Right lung (tissue), 5 donors: Measurements from ENCODE around the gene SLC5A6. TPM values are rescaled to one million over a fixed set of nuclear protein-coding genes. Genes with fewer than 3 reads are reported as not detected.
A peak's percentile ranks its signal among the peaks of the same experiment; 100 is the strongest.
"Not testable (repeated sequence)": the region's sequence is repeated elsewhere in the genome, so short reads cannot be mapped to it uniquely, and the experiment has no call there.

Experiments used
- DNase-seq, 2 donors: peaks; one replicate each; pipeline ENCODE4 v3.0.0-alpha.2; 2013
- polyA plus RNA-seq, 5 donors: library from polyadenylated mRNA; unstranded; fragments of 120-200 nt; gene quantifications; one replicate each; pipeline versions ENCODE4 v1.2.1 to v1.2.3, GENCODE V29; 2013; ENCODE audit warnings: inconsistent platforms in 1 of 5, low replicate concordance in 1 of 5; ENCODE audit not compliant: insufficient read length in 5 of 5, insufficient read depth in 1 of 5

Gene SLC5A6
- polyA plus RNA-seq, 5 donors: 24.7 to 38.8 (median 28.7) TPM

DNA sequence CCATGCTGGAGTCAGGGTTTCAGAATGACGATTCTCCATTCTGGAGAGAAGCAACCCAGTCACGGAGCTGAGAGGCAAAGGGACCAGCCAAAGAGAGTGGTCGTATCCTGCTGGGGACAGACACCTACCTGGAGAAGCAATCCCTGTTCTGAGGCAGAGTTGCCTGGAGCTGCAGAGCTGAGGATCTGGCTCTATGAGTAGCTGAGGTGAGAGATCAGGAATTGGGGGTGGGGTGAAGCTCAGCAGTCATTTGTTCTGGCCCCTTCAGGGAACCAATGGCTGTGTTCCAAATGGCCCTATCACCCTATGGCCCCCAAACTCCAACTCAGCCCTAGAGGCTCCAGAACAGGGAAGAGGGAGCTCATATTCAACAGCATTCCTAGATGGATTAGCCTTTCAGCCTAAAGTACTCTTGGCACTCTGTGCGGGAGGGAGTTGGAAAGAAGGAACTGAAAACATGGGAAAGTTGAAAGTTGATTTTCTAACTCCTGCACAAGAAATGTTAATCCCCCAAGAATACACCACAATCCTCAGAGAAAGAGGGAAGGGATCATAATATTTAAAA is 3.5 kb downstream of the SLC5A6 start:
- no peak for DNase-seq

GRCh38 chr2:27206346-27206745 is 5.7 kb downstream of the SLC5A6 start:
- DNase-seq: no peak

DNA sequence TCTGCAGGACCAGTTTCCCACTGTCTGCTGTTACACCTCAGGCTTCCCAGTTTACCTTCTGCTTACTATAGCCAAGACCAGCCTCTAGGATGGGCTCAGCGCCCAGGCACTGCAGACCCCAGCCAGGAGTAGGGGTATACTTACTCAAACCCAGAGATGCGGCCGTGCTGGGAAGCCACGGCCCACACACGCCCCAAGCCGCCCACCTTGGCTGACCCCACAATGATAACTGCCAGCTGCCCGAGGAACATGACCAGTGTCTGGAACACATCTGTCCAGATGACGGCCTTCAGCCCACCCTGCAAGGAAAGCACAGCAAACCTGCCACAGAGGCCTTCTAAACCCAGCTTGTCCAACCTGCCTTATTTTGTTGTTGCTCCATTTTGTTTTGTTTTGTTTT is 6.9 kb downstream of the SLC5A6 start:
- no peak for DNase-seq

DNA sequence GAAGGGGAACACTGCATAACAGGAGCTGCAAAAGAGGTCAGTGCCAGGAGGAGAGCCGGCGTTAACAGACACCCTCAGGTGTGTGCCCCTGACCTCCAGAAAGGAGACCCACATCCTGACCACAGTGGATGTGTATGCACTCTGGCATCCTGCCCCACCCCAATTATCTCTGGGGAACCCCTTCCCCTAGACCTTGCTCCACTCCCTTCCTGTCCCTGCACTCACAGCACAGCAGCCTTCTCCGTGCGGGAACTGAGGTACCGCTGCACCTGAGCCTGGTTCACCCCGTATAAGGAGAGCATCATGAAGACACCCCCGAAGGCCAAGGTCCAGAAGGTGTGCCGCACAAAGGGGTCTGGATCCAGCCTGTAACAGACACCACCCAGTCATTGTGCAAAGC is 7.5 kb downstream of the SLC5A6 start:
- no peak for DNase-seq

- DNase-seq: no peak
Measured at GRCh38 chr2:27203741-27204140, 8.3 kb downstream of the SLC5A6 start.

- no peak for DNase-seq
Measured at GRCh38 chr2:27202854-27203253, 9.2 kb downstream of the SLC5A6 start.

DNA sequence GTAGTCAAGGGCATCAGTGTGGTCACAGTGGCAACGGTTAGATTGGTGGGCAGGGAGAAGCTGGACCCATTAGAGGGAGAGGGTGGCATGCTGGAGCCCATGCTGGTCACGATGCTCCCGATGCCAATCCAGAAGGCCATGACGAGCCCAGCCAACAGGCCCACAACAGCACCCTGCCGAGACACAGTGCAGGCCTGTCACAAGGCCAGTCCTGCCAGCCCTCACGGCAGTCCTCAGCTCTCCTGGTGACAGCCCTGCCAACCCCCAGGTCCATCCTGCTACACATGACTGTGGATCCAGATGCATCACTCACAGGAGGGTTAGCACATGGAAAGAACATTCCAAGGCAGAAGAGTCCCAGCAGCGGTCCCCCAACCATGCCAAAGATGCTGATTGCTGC is 10.4 kb downstream of the SLC5A6 start:
- no peak for DNase-seq

DNA sequence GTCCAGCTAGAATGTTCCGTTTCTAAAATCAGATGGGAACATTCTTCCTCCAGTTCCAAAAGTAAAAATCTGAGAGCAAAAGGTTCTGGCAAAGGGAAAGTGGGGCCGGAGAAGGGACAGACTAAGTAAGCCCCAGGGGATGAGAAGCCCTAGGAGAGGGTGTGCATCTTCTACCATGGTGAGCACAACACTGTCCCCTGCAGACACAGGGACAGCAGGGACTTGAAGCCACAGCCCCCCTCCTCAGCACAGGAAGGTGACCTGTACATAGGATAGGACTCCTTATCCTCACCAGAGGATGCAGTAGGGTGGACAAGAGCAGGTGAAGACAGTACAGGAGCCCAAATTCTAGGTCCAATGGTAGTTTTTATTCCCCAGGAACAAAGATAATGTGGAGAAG is 12.8 kb downstream of the SLC5A6 start:
- DNase-seq: no peak

GRCh38 chr2:27198627-27199026 is 13.4 kb downstream of the SLC5A6 start:
- no peak for DNase-seq

DNA sequence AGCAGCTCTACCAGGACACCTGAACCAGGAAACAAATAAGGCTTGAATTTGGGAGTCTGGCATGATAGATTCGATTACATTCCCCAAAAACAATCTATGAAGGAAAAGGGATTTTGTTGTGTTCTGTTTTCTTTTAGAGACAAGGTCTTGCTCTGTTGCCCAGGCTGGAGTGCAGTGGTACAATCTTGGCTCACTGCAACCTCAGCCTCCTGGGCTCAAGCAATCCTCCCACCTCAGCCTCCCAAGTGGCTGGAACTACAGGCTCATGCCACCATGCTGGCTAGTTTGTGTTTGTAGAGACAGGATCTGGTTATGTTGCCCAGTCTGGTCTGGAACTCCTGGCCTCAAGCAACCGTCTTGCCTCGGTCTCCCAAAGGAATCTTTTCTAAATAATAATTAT is 14.0 kb downstream of the SLC5A6 start:
- DNase-seq: not testable (repeated sequence)

DNA sequence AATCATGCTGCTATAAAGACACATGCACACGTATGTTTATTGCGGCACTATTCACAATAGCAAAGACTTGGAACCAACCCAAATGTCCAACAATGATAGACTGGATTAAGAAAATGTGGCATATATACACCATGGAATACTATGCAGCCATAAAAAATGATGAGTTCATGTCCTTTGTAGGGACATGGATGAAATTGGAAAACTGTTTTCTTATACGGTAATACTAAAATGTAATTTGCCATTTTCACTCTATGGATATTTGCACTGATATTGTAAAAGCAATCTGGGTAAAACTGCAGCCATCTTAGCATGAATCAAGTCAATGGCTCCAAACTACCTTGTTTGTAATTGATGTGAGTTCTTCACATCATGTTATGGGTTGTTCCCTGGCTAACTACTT is 16.3 kb downstream of the SLC5A6 start:
- not testable (repeated sequence) for DNase-seq

GRCh38 chr2:27194538-27195354 is 17.3 kb downstream of the SLC5A6 start:
- no peak for DNase-seq

GRCh38 chr2:27191070-27191829 is 20.8 kb downstream of the SLC5A6 start:
- DNase-seq: peak; percentile 40 to 56

GRCh38 chr2:27189989-27190388 is 22.1 kb downstream of the SLC5A6 start:
- DNase-seq: no peak

DNA sequence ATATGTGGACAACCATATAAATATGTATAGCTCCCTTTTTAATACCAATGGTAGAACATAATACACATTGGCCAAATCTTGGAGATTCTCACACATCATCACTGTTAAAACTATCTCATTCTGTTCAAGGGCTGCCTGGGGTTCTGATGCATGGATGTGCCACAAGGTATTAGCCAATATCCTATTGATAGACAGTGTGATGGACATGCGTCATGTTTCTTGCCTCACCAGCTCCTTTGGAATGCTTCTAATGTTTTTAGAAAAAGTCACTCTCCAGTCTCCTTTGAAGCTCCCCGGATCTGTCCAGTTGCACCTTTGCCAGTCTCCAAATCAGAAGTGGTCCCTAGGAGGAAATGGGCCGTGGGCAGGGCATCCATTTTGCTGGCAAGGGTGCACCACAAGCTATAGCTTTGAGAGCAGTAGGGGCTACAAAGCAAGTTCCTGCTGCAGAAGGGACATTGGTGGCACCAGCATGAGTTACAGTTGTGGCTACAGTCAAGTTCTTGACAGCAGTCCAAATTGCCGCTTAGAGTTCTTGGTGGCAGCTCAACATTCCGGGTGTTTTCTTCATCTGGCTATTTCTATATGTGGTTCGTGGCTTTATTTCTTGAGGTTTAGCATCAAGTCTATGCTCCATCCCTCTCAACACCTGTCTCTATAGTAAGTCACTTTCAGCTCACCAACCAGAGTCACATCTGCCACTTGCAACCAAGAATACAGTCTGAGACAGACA is 25.3 kb downstream of the SLC5A6 start:
- no peak for DNase-seq

DNA sequence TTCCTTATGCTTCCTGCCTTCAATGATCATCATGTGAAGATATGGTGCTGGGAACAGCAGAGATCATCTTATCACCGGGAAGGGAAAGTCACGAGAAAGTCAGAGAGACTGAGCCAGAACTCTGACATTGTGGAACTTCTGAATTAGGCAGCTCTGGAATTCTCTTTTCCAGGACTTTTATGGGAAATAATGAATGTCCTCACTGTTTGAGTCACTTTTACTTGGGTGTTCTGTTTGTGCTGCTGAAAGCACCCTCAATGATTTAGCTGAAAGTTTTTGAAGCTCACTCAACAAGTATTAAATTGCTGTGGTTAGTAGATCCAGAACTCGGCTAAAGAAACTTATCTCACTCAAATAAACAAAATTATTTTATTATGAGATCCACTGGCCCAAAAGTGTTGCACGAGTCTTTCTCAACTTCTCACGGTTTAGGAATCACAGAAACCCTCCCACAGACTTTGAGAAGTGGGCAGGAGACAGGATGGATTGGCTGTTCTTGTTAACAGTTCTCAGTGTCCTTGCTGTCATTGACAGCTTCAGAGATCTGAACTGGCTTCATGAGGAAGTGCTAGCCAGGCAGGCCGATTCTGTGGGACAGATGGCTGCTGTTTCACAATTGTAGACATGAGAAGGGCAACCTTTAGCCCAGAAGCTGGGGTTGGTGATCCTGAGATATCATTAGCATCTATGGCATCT is 26.6 kb downstream of the SLC5A6 start:
- no peak for DNase-seq

GRCh38 chr2:27184115-27184514 is 28.0 kb downstream of the SLC5A6 start:
- no peak for DNase-seq

DNA sequence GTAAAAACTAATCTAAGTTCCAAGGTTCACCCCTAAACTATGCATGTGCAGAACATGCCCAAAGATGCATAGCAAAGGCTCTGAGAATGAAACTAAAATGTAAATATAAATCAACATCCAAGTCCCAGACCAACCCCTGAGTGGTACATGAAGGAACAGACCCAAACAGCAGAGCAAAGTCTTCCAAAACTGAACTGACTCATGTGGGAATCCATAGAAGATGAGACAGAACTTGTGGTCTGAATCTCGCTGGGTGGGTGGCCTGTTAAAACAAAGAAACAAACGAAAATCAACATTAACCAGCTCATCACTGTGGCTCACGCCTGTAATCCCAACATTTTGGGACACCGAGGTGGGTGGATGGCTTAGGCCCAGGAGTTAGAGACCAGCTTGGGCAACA is 29.7 kb downstream of the SLC5A6 start:
- DNase-seq: no peak

GRCh38 chr2:27179344-27180000 is 32.6 kb downstream of the SLC5A6 start:
- DNase-seq: no peak

DNA sequence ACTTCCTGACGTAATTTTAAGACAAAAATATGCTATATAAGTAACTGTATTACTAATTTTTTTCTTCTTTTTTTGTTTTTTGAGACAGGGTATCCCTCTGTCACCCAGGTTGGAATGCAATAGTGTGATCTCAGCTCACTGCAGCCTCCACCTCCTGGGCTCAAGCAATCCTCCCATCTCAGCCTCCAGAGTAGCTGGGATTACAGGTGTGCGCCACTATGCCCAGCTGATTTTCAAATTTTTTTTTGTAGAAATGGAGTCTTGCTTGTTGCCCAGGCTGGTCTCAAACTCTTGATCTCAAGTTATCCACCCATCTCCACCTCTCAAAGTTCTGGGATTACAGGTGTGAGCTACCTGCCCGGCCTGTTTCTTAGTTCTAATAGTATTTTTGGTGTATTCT is 33.6 kb downstream of the SLC5A6 start:
- no peak for DNase-seq
